T-cell (primary cell): ENCODE results near the gene CLPX. TPM values are rescaled to one million over a fixed set of nuclear protein-coding genes. Genes with fewer than 3 reads are reported as not detected.

ENCODE experiments used
- ATAC-seq, 4 experiments: fragments of 200-7000 bp in 3 of 4; fragments of 150-1000 bp in 1 of 4; cut with Tn5 transposase; replicated peaks in 1 of 4; 1 replicate in 3 of 4; 2 replicates in 1 of 4; pipeline ENCODE4 v1.10.0; 2021; ENCODE audit warnings: moderate library complexity in 3 of 4, mild to moderate bottlenecking in 2 of 4, moderate number of reproducible peaks in 1 of 4
- CTCF ChIA-PET, 2 donors: fragments of 300-600 bp; sonication (Branson Sonifier 250); formaldehyde crosslinking; loops; one replicate each; lab custom pipeline; 2022; ENCODE audit warnings: antibody characterized with exemption in 2 of 2; lab: Charles Lee
- POLR2A ChIA-PET, 2 donors: fragments of 300-600 bp; sonication (Branson Sonifier 250); formaldehyde crosslinking; loops; one replicate each; lab custom pipeline; 2022; ENCODE audit warnings: antibody characterized with exemption in 2 of 2; lab: Charles Lee
- DNase-seq, 35 experiments: peaks; one replicate each; pipeline versions ENCODE4 v3.0.0 to v3.0.0-alpha.2; 2013 to 2023
- H3K27ac ChIP-seq: one replicate; pipeline ENCODE4 v1.5.1; 2013; ENCODE audit warnings: low read length
- H3K27me3 ChIP-seq, 2 experiments: replicated peaks in 1 of 2; 1 replicate in 1 of 2; 2 replicates in 1 of 2; pipeline versions ENCODE4 v1.6.1 to v1.7.0; 2013; ENCODE audit warnings: low read length in 1 of 2, mixed read lengths in 1 of 2; ENCODE audit not compliant: control insufficient read depth in 2 of 2, insufficient read depth in 2 of 2; ENCODE audit errors: extremely low read depth in 1 of 2
- H3K36me3 ChIP-seq, 2 donors: 1 replicate in 1 of 2; 2 replicates in 1 of 2; pipeline versions ENCODE4 v1.6.1 to v1.7.0; 2013; ENCODE audit warnings: low read length in 1 of 2; ENCODE audit not compliant: control insufficient read depth in 2 of 2, insufficient read depth in 1 of 2; ENCODE audit errors: extremely low read depth in 1 of 2
- H3K4me1 ChIP-seq, 2 experiments: 1 replicate in 1 of 2; 2 replicates in 1 of 2; pipeline versions ENCODE4 v1.6.1 to v1.7.0; 2013; ENCODE audit warnings: low read length in 2 of 2, mixed read lengths in 1 of 2; ENCODE audit not compliant: insufficient read depth in 2 of 2, control insufficient read depth in 1 of 2; ENCODE audit errors: extremely low read depth in 1 of 2
- H3K4me3 ChIP-seq, 2 donors: 1 replicate in 1 of 2; 2 replicates in 1 of 2; pipeline versions ENCODE4 v1.5.1 to v1.7.0; 2013; ENCODE audit warnings: mild to moderate bottlenecking in 2 of 2, low read length in 1 of 2, moderate library complexity in 1 of 2; ENCODE audit not compliant: control insufficient read depth in 1 of 2; ENCODE audit errors: extremely low read depth in 1 of 2
- H3K9me3 ChIP-seq: 2 replicates; pipeline ENCODE4 v1.7.0; 2013
- H3K27ac Mint-ChIP-seq, 2 donors: one replicate each; pipeline ENCODE4 v1.8.0; 2020 to 2021; ENCODE audit warnings: mild to moderate bottlenecking in 2 of 2, mixed read lengths in 2 of 2
- H3K27me3 Mint-ChIP-seq, 2 donors: one replicate each; pipeline ENCODE4 v1.8.0; 2021 to 2022; ENCODE audit warnings: mixed read lengths in 2 of 2
- H3K36me3 Mint-ChIP-seq: one replicate; pipeline ENCODE4 v1.8.0; 2021; ENCODE audit warnings: mixed read lengths
- H3K4me1 Mint-ChIP-seq, 3 donors: one replicate each; pipeline ENCODE4 v1.8.0; 2020 to 2022; ENCODE audit warnings: mixed read lengths in 3 of 3, mild to moderate bottlenecking in 1 of 3
- H3K4me3 Mint-ChIP-seq, 3 donors: one replicate each; pipeline ENCODE4 v1.8.0; 2020 to 2022; ENCODE audit warnings: mild to moderate bottlenecking in 3 of 3, mixed read lengths in 3 of 3, moderate library complexity in 3 of 3
- H3K9me3 Mint-ChIP-seq, 3 donors: one replicate each; pipeline ENCODE4 v1.8.0; 2020 to 2022; ENCODE audit warnings: mixed read lengths in 3 of 3
- WGBS: methylation state at CpG from one replicate; pipeline ENCODE4 v1.1.5; 2013; ENCODE audit warnings: missing lambda C conversion rate; ENCODE audit not compliant: insufficient coverage; 5-methylcytosine and 5-hydroxymethylcytosine counted together
- total RNA-seq, 35 experiments: library from RNA in 6 of 35; stranded (reverse) in 6 of 35; fragments of 120-200 nt in 1 of 35; gene quantifications; one replicate each; pipeline versions ENCODE4 v1.2.1 to v1.2.4 and lab custom pipeline; 2013 to 2026

The CLPX gene
- total RNA-seq, 5 donors from 2014 or later (not counting 1 experiment from before 2014, with no cell fraction given): 32.6 to 54.4 (median 51.1) TPM

GRCh38 chr15:65204236-65204930, 19.2 kb upstream of the CLPX start:
- Mint-ChIP-seq H3K4me3 (no peak overlapping the region), H3K9me3 (no peaks in the 10 kb centered on the region), H3K27ac (no peak overlapping the region), H3K4me1 (no peaks in the 10 kb centered on the region), H3K36me3 (no peaks in the 10 kb centered on the region), H3K27me3 (no peaks in the 10 kb centered on the region)
- Histone ChIP-seq H3K27ac (no peak overlapping the region), H3K4me3 (no peak overlapping the region), H3K27me3 (peaks cover 0 to 7% of the 10 kb centered on the region in 2 experiments), H3K9me3 (no peaks in the 10 kb centered on the region), H3K36me3 (no peaks in the 10 kb centered on the region), H3K4me1 (no peaks in the 10 kb centered on the region)
- POLR2A ChIA-PET: no interaction called here
- no peak for ATAC-seq
- 95% methylated on average over 5 of the region's 6 CpGs for WGBS
- CTCF ChIA-PET: no interaction called here
- DNase-seq: no peak

DNA sequence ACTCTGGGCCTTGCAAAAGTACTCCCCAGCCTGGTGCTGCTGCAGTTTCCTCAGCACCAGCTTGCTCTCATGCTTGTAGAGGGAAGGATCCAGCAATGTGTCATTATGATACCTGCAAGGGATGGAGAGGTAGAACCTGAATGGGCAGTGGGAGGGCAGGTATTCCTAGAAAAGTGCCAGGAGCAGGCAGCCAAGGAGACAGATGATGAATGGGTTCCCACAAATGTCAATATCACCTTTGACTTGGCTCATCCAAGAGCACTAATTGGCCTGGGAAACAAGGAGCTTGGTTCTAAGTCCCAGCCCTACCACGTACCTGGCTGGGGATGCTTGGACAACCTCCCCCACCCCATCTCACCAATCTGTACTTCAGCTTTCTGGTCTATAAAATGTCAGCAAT, 16.8 kb upstream of the CLPX start:
- Histone ChIP-seq H3K4me3 (no peak overlapping the region), H3K4me1 (no peaks in the 10 kb centered on the region), H3K9me3 (no peaks in the 10 kb centered on the region), H3K27me3 (peaks cover 0 to 2% of the 10 kb centered on the region in 2 experiments), H3K36me3 (no peaks in the 10 kb centered on the region), H3K27ac (no peak overlapping the region)
- ChIA-PET CTCF (interaction anchor here in 1 of 2 donors (0.6 to 0.7 kb wide), 3 partner anchors 103 to 748 kb away, joined by 3 to 5 read pairs (median 4); partner anchors contain the start of gene RNU5B-1), POLR2A (interaction anchor here in 1 of 2 donors (0.6 kb wide), 1 partner anchor 16 kb away, joined by 3 read pairs; no protein-coding TSS in a partner anchor)
- Mint-ChIP-seq H3K9me3 (no peaks in the 10 kb centered on the region), H3K4me1 (no peaks in the 10 kb centered on the region), H3K27ac (no peak overlapping the region), H3K4me3 (no peak overlapping the region), H3K27me3 (no peaks in the 10 kb centered on the region), H3K36me3 (no peaks in the 10 kb centered on the region)
- ATAC-seq (no peak), DNase-seq (no peak)
- WGBS: no CpG with 5 or more reads among the region's 1 CpG

DNA sequence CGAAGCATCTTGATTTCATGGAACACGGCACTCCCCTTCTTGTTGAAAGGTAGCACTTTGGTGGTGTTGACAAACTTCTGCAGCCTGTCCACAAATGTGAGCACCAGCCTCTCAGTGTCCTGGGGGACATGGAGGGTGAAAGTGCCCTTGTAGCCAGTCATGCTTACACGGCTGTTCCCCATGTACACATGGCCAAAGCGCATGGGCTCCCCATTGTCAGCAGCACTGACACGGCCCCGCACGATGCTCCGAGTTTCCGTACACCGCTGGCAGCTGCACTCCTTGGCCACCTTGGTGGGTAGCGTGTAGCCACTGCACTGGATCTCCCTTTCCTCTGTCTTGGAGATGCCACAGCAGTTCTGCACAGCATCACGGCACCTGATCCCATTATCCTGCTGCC, 13.4 kb upstream of the CLPX start:
- Mint-ChIP-seq H3K9me3 (no peaks in the 10 kb centered on the region), H3K27me3 (no peaks in the 10 kb centered on the region), H3K27ac (no peak overlapping the region), H3K4me3 (no peak overlapping the region), H3K4me1 (no peaks in the 10 kb centered on the region), H3K36me3 (no peaks in the 10 kb centered on the region)
- CTCF ChIA-PET: no interaction called here
- ATAC-seq (no peak), DNase-seq (no peak)
- POLR2A ChIA-PET: no interaction called here
- Histone ChIP-seq H3K36me3 (no peaks in the 10 kb centered on the region), H3K4me3 (no peak overlapping the region), H3K9me3 (no peaks in the 10 kb centered on the region), H3K4me1 (no peaks in the 10 kb centered on the region), H3K27me3 (no peaks in the 10 kb centered on the region), H3K27ac (no peak overlapping the region)
- WGBS: 94% methylated on average over 10 of the region's 12 CpGs

DNA sequence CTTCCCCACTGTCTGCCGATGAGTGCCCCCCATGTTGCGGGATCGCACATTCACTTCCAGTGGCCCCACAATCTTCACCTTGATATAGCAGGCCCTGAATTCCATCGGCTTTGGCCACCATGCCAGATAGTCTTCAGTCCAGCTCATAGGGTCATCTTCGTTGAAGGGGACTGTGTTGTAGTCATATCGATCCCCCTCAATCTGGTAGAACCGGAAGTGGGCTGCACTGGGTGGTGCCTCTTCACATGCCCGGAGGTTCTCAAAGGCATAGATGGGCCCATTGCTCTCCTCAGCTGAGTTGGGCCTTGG, 12.1 kb upstream of the CLPX start:
- WGBS: 85% methylated on average over 6 of the region's 8 CpGs
- no peaks in the 10 kb centered on the region for H3K27me3 Mint-ChIP-seq
- H3K4me3 Mint-ChIP-seq: no peak overlapping the region
- H3K27ac Mint-ChIP-seq: no peak overlapping the region
- H3K9me3 Mint-ChIP-seq: no peaks in the 10 kb centered on the region
- no peak overlapping the region for H3K27ac ChIP-seq
- H3K4me1 ChIP-seq: no peaks in the 10 kb centered on the region
- DNase-seq (no peak), ATAC-seq (no peak)
- H3K4me3 ChIP-seq: no peak overlapping the region
- H3K27me3 ChIP-seq: no peaks in the 10 kb centered on the region
- H3K9me3 ChIP-seq: no peaks in the 10 kb centered on the region
- H3K36me3 ChIP-seq: no peaks in the 10 kb centered on the region
- ChIA-PET POLR2A (interaction anchor here (0.5 to 0.6 kb wide), 2 partner anchors 24 to 530 kb away, joined by 3 read pairs; no protein-coding TSS in a partner anchor), CTCF (no interaction called here)
- no peaks in the 10 kb centered on the region for H3K4me1 Mint-ChIP-seq
- H3K36me3 Mint-ChIP-seq: no peaks in the 10 kb centered on the region

GRCh38 chr15:65196637-65197336, 11.6 kb upstream of the CLPX start:
- ATAC-seq: no peak
- ChIA-PET CTCF (no interaction called here), POLR2A (interaction anchor here (0.5 to 0.6 kb wide), 2 partner anchors 25 to 529 kb away, joined by 3 read pairs; no protein-coding TSS in a partner anchor)
- DNase-seq: no peak
- no peaks in the 10 kb centered on the region for H3K4me1 ChIP-seq
- no peaks in the 10 kb centered on the region for H3K9me3 ChIP-seq
- no peak overlapping the region for H3K27ac ChIP-seq
- no peak overlapping the region for H3K27ac Mint-ChIP-seq
- H3K4me3 Mint-ChIP-seq: no peak overlapping the region
- no peaks in the 10 kb centered on the region for H3K27me3 Mint-ChIP-seq
- no peaks in the 10 kb centered on the region for H3K36me3 Mint-ChIP-seq
- H3K4me3 ChIP-seq: no peak overlapping the region
- no peaks in the 10 kb centered on the region for H3K9me3 Mint-ChIP-seq
- H3K4me1 Mint-ChIP-seq: no peaks in the 10 kb centered on the region
- no peaks in the 10 kb centered on the region for H3K36me3 ChIP-seq
- H3K27me3 ChIP-seq: no peaks in the 10 kb centered on the region
- 93% methylated on average over 18 of the region's 19 CpGs for WGBS

DNA sequence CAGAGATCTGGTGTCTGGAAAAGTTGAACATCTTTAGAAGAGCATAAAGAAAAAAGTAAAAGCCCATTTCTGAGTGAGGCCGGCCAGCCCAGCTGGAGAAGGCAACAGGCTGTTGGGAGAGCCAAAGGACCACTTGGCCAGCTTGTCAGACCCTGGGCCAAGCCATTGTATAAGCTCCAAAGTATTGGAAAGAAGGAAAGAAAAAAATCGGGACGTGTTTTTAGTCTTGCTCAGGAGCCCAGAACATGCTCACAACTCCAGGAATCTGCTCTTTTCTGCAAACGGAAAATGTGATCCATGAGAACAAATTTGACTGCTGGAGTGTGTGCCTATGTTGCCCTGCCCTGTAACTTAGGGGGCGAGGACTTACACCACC, 10.4 kb upstream of the CLPX start:
- Histone ChIP-seq H3K9me3 (no peaks in the 10 kb centered on the region), H3K27me3 (no peaks in the 10 kb centered on the region), H3K27ac (no peak overlapping the region), H3K4me3 (no peak overlapping the region), H3K4me1 (no peaks in the 10 kb centered on the region), H3K36me3 (no peaks in the 10 kb centered on the region)
- POLR2A ChIA-PET: interaction anchor here in 1 of 2 donors (0.5 kb wide), 1 partner anchor 26 kb away, joined by 3 read pairs; no protein-coding TSS in a partner anchor
- CTCF ChIA-PET: no interaction called here
- no peaks in the 10 kb centered on the region for H3K36me3 Mint-ChIP-seq
- H3K4me3 Mint-ChIP-seq: no peak overlapping the region
- no peak overlapping the region for H3K27ac Mint-ChIP-seq
- H3K27me3 Mint-ChIP-seq: no peaks in the 10 kb centered on the region
- WGBS: 77% methylated on average over 4 of the region's 5 CpGs
- H3K9me3 Mint-ChIP-seq: no peaks in the 10 kb centered on the region
- no peaks in the 10 kb centered on the region for H3K4me1 Mint-ChIP-seq
- DNase-seq (no peak), ATAC-seq (no peak)
